Measurements from ENCODE around the gene SERPINB1. TPM values are rescaled to one million over a fixed set of nuclear protein-coding genes. Genes with fewer than 3 reads are reported as not detected.
"Not testable (repeated sequence)": the region's sequence is repeated elsewhere in the genome, so short reads cannot be mapped to it uniquely, and the experiment has no call there.

The SERPINB1 gene
- total RNA-seq, 2 donors from 2014 or later, result 30.6 to 38.5 TPM

- H3K9me3 ChIP-seq (ENCODE audit: control insufficient read depth, low read length), result no peaks in the 10 kb centered on the region
- Mint-ChIP-seq H3K27ac (no peak overlapping the region), H3K36me3 (ENCODE audit: low read depth) (no peaks in the 10 kb centered on the region), H3K4me1 (no peaks in the 10 kb centered on the region), H3K4me3 (no peak overlapping the region), H3K9me3 (no peaks in the 10 kb centered on the region), H3K27me3 (ENCODE audit: insufficient read depth) (no peaks in the 10 kb centered on the region)
- no peak for DNase-seq
- H3K9ac ChIP-seq (ENCODE audit: extremely low read depth, low read length, poor library complexity, severe bottlenecking), result no peak overlapping the region
- no peaks in the 10 kb centered on the region for H3K27me3 ChIP-seq (ENCODE audit: control insufficient read depth, insufficient read depth, low read length, poor library complexity, severe bottlenecking)
- 92 to 98% methylated on average over 5 to 8 of the region's 8 CpGs for WGBS, 2 experiments (ENCODE audit: insufficient coverage in 1 of 2, insufficient read length in 1 of 2)
- no peaks in the 10 kb centered on the region for H3K36me3 ChIP-seq (ENCODE audit: control insufficient read depth, insufficient read depth, low read length)
- H3K4me3 ChIP-seq (ENCODE audit: low read length), result no peak overlapping the region
- no peak overlapping the region for H3K27ac ChIP-seq (ENCODE audit: low read depth, low read length)
- no peak for TF ChIP-seq CTCF (conservative IDR thresholded peaks at IDR 0.05)
- no peaks in the 10 kb centered on the region for H3K4me1 ChIP-seq (ENCODE audit: control insufficient read depth, insufficient read depth, low read length)
These were observed 39.1 kb downstream of the SERPINB1 start for GRCh38 chr6:2802521-2803060.

- DNase-seq; H3K36me3 ChIP-seq (ENCODE audit: control insufficient read depth, insufficient read depth, low read length); H3K4me1 ChIP-seq (ENCODE audit: control insufficient read depth, insufficient read depth, low read length); H3K27ac ChIP-seq (ENCODE audit: low read depth, low read length); H3K4me3 ChIP-seq (ENCODE audit: low read length); H3K9me3 Mint-ChIP-seq; H3K4me3 Mint-ChIP-seq; H3K4me1 Mint-ChIP-seq; H3K27ac Mint-ChIP-seq; H3K27me3 Mint-ChIP-seq (ENCODE audit: insufficient read depth); H3K36me3 Mint-ChIP-seq (ENCODE audit: low read depth); H3K27me3 ChIP-seq (ENCODE audit: control insufficient read depth, insufficient read depth, low read length, poor library complexity, severe bottlenecking); H3K9ac ChIP-seq (ENCODE audit: extremely low read depth, low read length, poor library complexity, severe bottlenecking); H3K9me3 ChIP-seq (ENCODE audit: control insufficient read depth, low read length): not testable (repeated sequence)
- WGBS, 2 experiments (ENCODE audit: insufficient coverage in 1 of 2, insufficient read length in 1 of 2), result 92 to 93% methylated on average over 2 of the region's 4 CpGs
These were observed 40.0 kb downstream of the SERPINB1 start for GRCh38 chr6:2801687-2802086.

- Histone ChIP-seq H3K36me3 (ENCODE audit: control insufficient read depth, insufficient read depth, low read length) (no peaks in the 10 kb centered on the region), H3K4me1 (ENCODE audit: control insufficient read depth, insufficient read depth, low read length) (no peaks in the 10 kb centered on the region), H3K4me3 (ENCODE audit: low read length) (no peak overlapping the region), H3K27me3 (ENCODE audit: control insufficient read depth, insufficient read depth, low read length, poor library complexity, severe bottlenecking) (no peaks in the 10 kb centered on the region), H3K9me3 (ENCODE audit: control insufficient read depth, low read length) (no peaks in the 10 kb centered on the region), H3K27ac (ENCODE audit: low read depth, low read length) (no peak overlapping the region), H3K9ac (ENCODE audit: extremely low read depth, low read length, poor library complexity, severe bottlenecking) (no peak overlapping the region)
- no peaks in the 10 kb centered on the region for H3K4me1 Mint-ChIP-seq
- no peak for TF ChIP-seq CTCF (conservative IDR thresholded peaks at IDR 0.05)
- H3K27ac Mint-ChIP-seq, result no peak overlapping the region
- 91 to 93% methylated on average over 11 to 14 of the region's 14 CpGs for WGBS, 2 experiments (ENCODE audit: insufficient coverage in 1 of 2, insufficient read length in 1 of 2)
- no peaks in the 10 kb centered on the region for H3K9me3 Mint-ChIP-seq
- H3K36me3 Mint-ChIP-seq (ENCODE audit: low read depth), result no peaks in the 10 kb centered on the region
- no peak for DNase-seq
- no peaks in the 10 kb centered on the region for H3K27me3 Mint-ChIP-seq (ENCODE audit: insufficient read depth)
- H3K4me3 Mint-ChIP-seq, result no peak overlapping the region
These were observed 40.9 kb downstream of the SERPINB1 start for GRCh38 chr6:2800552-2801316.
